Stimulated activated CD8-positive, alpha-beta memory T cell treated with anti-CD3 and anti-CD28 coated beads, Interleukin-4, amount 100 ng/mL, for 4 hours (primary cell): ENCODE measurements around the gene RBBP8.
"Not testable (repeated sequence)": the region's sequence is repeated elsewhere in the genome, so short reads cannot be mapped to it uniquely, and the experiment has no call there.

Experiments
- DNase-seq, 2 donors: peaks; one replicate each; pipeline ENCODE4 v3.0.0-alpha.2; 2020; ENCODE audit warnings: low read depth in 2 of 2, low spot score in 1 of 2

The RBBP8 gene

GRCh38 chr18:22933206-22933965 is at the start of gene RBBP8:
TSS of gene RBBP8 (plus strand) at chr18:22933328. CDS start at chr18:22936852, 3,524 bp downstream.
- peak; percentile 63 for DNase-seq

GRCh38 chr18:22883827-22884226 is 49.3 kb upstream of the RBBP8 start:
- no peak for DNase-seq

GRCh38 chr18:22885694-22886093 is 47.4 kb upstream of the RBBP8 start:
- DNase-seq: not testable (repeated sequence)

- no peak for DNase-seq
Measured at GRCh38 chr18:22899421-22899820, 33.7 kb upstream of the RBBP8 start.

GRCh38 chr18:22900558-22901238 is 32.4 kb upstream of the RBBP8 start:
- no peak for DNase-seq

GRCh38 chr18:22902093-22902492 is 31.0 kb upstream of the RBBP8 start:
- DNase-seq: no peak

- not testable (repeated sequence) for DNase-seq
Measured at GRCh38 chr18:22903248-22903647, 29.9 kb upstream of the RBBP8 start.

GRCh38 chr18:22912149-22912548 is 21.0 kb upstream of the RBBP8 start:
- no peak for DNase-seq

GRCh38 chr18:22912835-22913234 is 20.3 kb upstream of the RBBP8 start:
- no peak for DNase-seq

- no peak for DNase-seq
Measured at GRCh38 chr18:22913861-22914260, 19.3 kb upstream of the RBBP8 start.

- no peak for DNase-seq
Measured at GRCh38 chr18:22914633-22915032, 18.5 kb upstream of the RBBP8 start.

GRCh38 chr18:22915337-22915736 is 17.8 kb upstream of the RBBP8 start:
- no peak for DNase-seq

- DNase-seq: no peak
Measured at GRCh38 chr18:22921772-22922171, 11.4 kb upstream of the RBBP8 start.

GRCh38 chr18:22924589-22924988 is 8.5 kb upstream of the RBBP8 start:
- DNase-seq: no peak

GRCh38 chr18:22926454-22926853 is 6.7 kb upstream of the RBBP8 start:
- no peak for DNase-seq

GRCh38 chr18:22928339-22928738 is 4.8 kb upstream of the RBBP8 start:
- DNase-seq: no peak

GRCh38 chr18:22930089-22930713 is 2.9 kb upstream of the RBBP8 start:
- peak; percentile 48 to 72 for DNase-seq

GRCh38 chr18:22932885-22933205 is 283 bp upstream of the RBBP8 start:
- peak in 1 of 2 donors; percentile 0 for DNase-seq

GRCh38 chr18:22933966-22934423 is 867 bp downstream of the RBBP8 start:
- DNase-seq: no peak

- no peak for DNase-seq
Measured at GRCh38 chr18:22934789-22935188, 1.7 kb downstream of the RBBP8 start.

GRCh38 chr18:22935431-22935830 is 2.3 kb downstream of the RBBP8 start:
- DNase-seq: no peak

- DNase-seq: no peak
Measured at GRCh38 chr18:22936515-22936914, 3.4 kb downstream of the RBBP8 start.
